HepG2 (cell line): ENCODE measurements around the gene HSD17B2. TPM values are rescaled to one million over a fixed set of nuclear protein-coding genes. Genes with fewer than 3 reads are reported as not detected.
A peak's percentile ranks its signal among the peaks of the same experiment; 100 is the strongest.

ENCODE experiments used
- IKZF1 ChIP-seq: fragments of 450-650 bp; IDR thresholded peaks from 2 replicates; pipeline ENCODE4 v1.7.1; 2016
- KDM5A ChIP-seq: fragments of 200-600 bp; sonication (generic); IDR thresholded peaks from 2 replicates; pipeline ENCODE4 v1.7.0; 2018; ENCODE audit warnings: antibody characterized with exemption, mild to moderate bottlenecking, low read length, borderline replicate concordance
- MXD1 ChIP-seq: sonication (generic); formaldehyde crosslinking; IDR thresholded peaks from 2 replicates; pipeline ENCODE4 v1.4.0; 2020; ENCODE audit warnings: mild to moderate bottlenecking, missing genetic modification reagents
- NAIF1 ChIP-seq: sonication (generic); formaldehyde crosslinking; IDR thresholded peaks from 2 replicates; pipeline ENCODE4 v1.5.0; 2020; ENCODE audit warnings: mild to moderate bottlenecking, missing genetic modification reagents, borderline replicate concordance
- NCOR1 ChIP-seq: fragments of 200-600 bp; sonication (generic); IDR thresholded peaks from 2 replicates; pipeline ENCODE4 v1.7.0; 2017; ENCODE audit warnings: antibody characterized with exemption, low read length, borderline replicate concordance
- PRDM4 ChIP-seq: sonication (generic); formaldehyde crosslinking; IDR thresholded peaks from 2 replicates; pipeline ENCODE4 v1.9.0; 2021; ENCODE audit warnings: missing genetic modification reagents, borderline replicate concordance
- REL ChIP-seq: sonication (generic); formaldehyde crosslinking; conservative IDR thresholded peaks from 2 replicates; pipeline ENCODE4 v1.8.0; 2022; ENCODE audit warnings: mild to moderate bottlenecking, missing genetic modification reagents, moderate library complexity
- REXO4 ChIP-seq: sonication (generic); formaldehyde crosslinking; IDR thresholded peaks from 2 replicates; pipeline ENCODE4 v1.8.0; 2022; ENCODE audit warnings: missing genetic modification reagents, mild to moderate bottlenecking, borderline replicate concordance
- RXRA ChIP-seq: sonication (generic); formaldehyde crosslinking; IDR thresholded peaks from 2 replicates; pipeline ENCODE4 v1.5.1; 2020; ENCODE audit warnings: missing genetic modification reagents
- SAFB2 ChIP-seq: sonication (generic); formaldehyde crosslinking; IDR thresholded peaks from 2 replicates; pipeline ENCODE4 v1.5.1; 2020; ENCODE audit warnings: missing genetic modification reagents, low read depth, mild to moderate bottlenecking, borderline replicate concordance
- SP5 ChIP-seq: IDR thresholded peaks from 2 replicates; pipeline ENCODE4 v1.6.1; 2016; ENCODE audit warnings: low read depth, borderline replicate concordance
- TAF1 ChIP-seq: sonication (generic); formaldehyde crosslinking; IDR thresholded peaks from 2 replicates; pipeline ENCODE4 v1.4.0; 2020; ENCODE audit warnings: missing genetic modification reagents
- TBL1XR1 ChIP-seq: fragments of 150-350 bp; IDR thresholded peaks from 2 replicates; pipeline ENCODE4 v1.6.1; 2014; ENCODE audit warnings: borderline replicate concordance, low read length; ENCODE audit not compliant: partially characterized antibody
- TBX2 ChIP-seq: sonication (generic); formaldehyde crosslinking; IDR thresholded peaks from 2 replicates; pipeline ENCODE4 v1.5.0; 2020; ENCODE audit warnings: missing genetic modification reagents, mild to moderate bottlenecking, borderline replicate concordance
- YEATS4 ChIP-seq: sonication (generic); formaldehyde crosslinking; IDR thresholded peaks from 2 replicates; pipeline ENCODE4 v1.4.0; 2020; ENCODE audit warnings: missing genetic modification reagents, borderline replicate concordance
- ZBTB33 ChIP-seq: sonication (generic); formaldehyde crosslinking; IDR thresholded peaks from 2 replicates; pipeline ENCODE4 v1.4.0; 2020; ENCODE audit warnings: missing genetic modification reagents
- ZFP91 ChIP-seq: sonication (generic); formaldehyde crosslinking; IDR thresholded peaks from 2 replicates; pipeline ENCODE4 v1.9.0; 2022; ENCODE audit warnings: missing genetic modification reagents, mild to moderate bottlenecking, borderline replicate concordance
- ZFY ChIP-seq: sonication (generic); formaldehyde crosslinking; IDR thresholded peaks from 2 replicates; pipeline ENCODE4 v1.4.0; 2020; ENCODE audit warnings: missing genetic modification reagents
- ZMAT5 ChIP-seq: sonication (generic); formaldehyde crosslinking; IDR thresholded peaks from 2 replicates; pipeline ENCODE4 v1.5.0; 2020; ENCODE audit warnings: mild to moderate bottlenecking, low read depth, missing genetic modification reagents, borderline replicate concordance
- ZNF597 ChIP-seq: sonication (generic); formaldehyde crosslinking; IDR thresholded peaks from 2 replicates; pipeline ENCODE4 v1.5.0; 2020; ENCODE audit warnings: missing genetic modification reagents
- ZNF614 ChIP-seq: IDR thresholded peaks from 2 replicates; pipeline ENCODE4 v1.6.1; 2018; ENCODE audit warnings: missing biosample characterization, missing genetic modification reagents, inconsistent platforms, borderline replicate concordance
- ZNF678 ChIP-seq: sonication (generic); formaldehyde crosslinking; IDR thresholded peaks from 2 replicates; pipeline ENCODE4 v1.4.0; 2020; ENCODE audit warnings: mild to moderate bottlenecking, missing genetic modification reagents
- polyA plus RNA-seq, 8 experiments: library from polyadenylated mRNA; depleted of rRNA in 3 of 8; stranded (reverse) in 7 of 8; unstranded in 1 of 8; fragments of >200 nt; fragmentation: Illumina TruSeq in 4 of 8; extraction: Trizol in 4 of 8; gene quantifications; 2 replicates each; pipeline versions ENCODE4 v1.2.1 to v1.2.3, GENCODE V29; 2011 to 2016; ENCODE audit warnings: low read depth in 4 of 8, missing spikeins in 1 of 8, mixed read lengths in 1 of 8; ENCODE audit not compliant: insufficient read depth in 1 of 8
- total RNA-seq, 5 experiments: library from RNA; depleted of rRNA; stranded (reverse); fragments of >200 nt; fragmentation: Illumina TruSeq; extraction: Trizol; gene quantifications; 2 replicates each; pipeline ENCODE4 v1.2.3, GENCODE V29; 2016; ENCODE audit warnings: low read depth in 1 of 5

Gene HSD17B2
- total and polyA plus RNA-seq, 2 of the 13 experiments (the other 11 are each of a cell fraction or from before 2014, with no cell fraction given) = 26.3 to 69.3 TPM

- TF ChIP-seq REL (CRISPR knock-in tag) = no peak
- TF ChIP-seq ZMAT5 (CRISPR knock-in tag) = no peak
- no peak for TF ChIP-seq MXD1 (CRISPR knock-in tag)
- no peak; the same call in 1 of the 2 replicates for TF ChIP-seq RXRA (CRISPR knock-in tag)
- 0 out of 2 replicates have a peak, but pooled peaks have one; percentile 34 for TF ChIP-seq YEATS4
- peak; percentile 46 for TF ChIP-seq ZFY (CRISPR knock-in tag)
- no peak for TF ChIP-seq TAF1 (CRISPR knock-in tag)
- no peak for TF ChIP-seq ZFP91
- no peak for TF ChIP-seq IKZF1
- TF ChIP-seq KDM5A = no peak
- TF ChIP-seq REXO4 (CRISPR knock-in tag) = no peak
- no peak for TF ChIP-seq TBX2 (CRISPR knock-in tag)
- peak; percentile 65 for TF ChIP-seq TBL1XR1
- no peak for TF ChIP-seq ZNF614 (CRISPR knock-in tag)
- TF ChIP-seq NAIF1 (CRISPR knock-in tag) = no peak
- no peak for TF ChIP-seq ZNF678
- no peak for TF ChIP-seq PRDM4 (CRISPR knock-in tag)
- TF ChIP-seq NCOR1 = peak; percentile 20; the same call in 1 of the 2 replicates
- peak; percentile 60 for TF ChIP-seq SP5 (CRISPR knock-in tag)
- TF ChIP-seq ZNF597 (CRISPR knock-in tag) = no peak
- TF ChIP-seq SAFB2 (CRISPR knock-in tag) = no peak
- no peak for TF ChIP-seq ZBTB33 (CRISPR knock-in tag)
Measured at GRCh38 chr16:82083710-82084353, 48.8 kb downstream of the HSD17B2 start (continued).
